Astrocyte of the spinal cord (primary cell): ENCODE measurements around the gene CLN6.
"Not testable (repeated sequence)": the region's sequence is repeated elsewhere in the genome, so short reads cannot be mapped to it uniquely, and the experiment has no call there.

Experiments
- DNase-seq: peaks from one replicate; pipeline ENCODE4 v3.0.0; 2011; ENCODE audit warnings: low read depth, low spot score
- H3K4me3 ChIP-seq: 2 replicates; pipeline ENCODE4 v1.5.1; 2011; ENCODE audit warnings: low read depth, mild to moderate bottlenecking, low read length, moderate library complexity
- in situ Hi-C: cut with HindIII; loops from 2 replicates; pipeline ENCODE4 v1.10.0; 2017; ENCODE audit warnings: low sequenced_read_pairs
- TF ChIP-seq, protein P1 (sequence below): IDR thresholded peaks from 2 replicates; pipeline ENCODE4 v1.5.1; 2012; ENCODE audit warnings: low read depth, mild to moderate bottlenecking, low read length, inconsistent platforms

CLN6 gene

DNA sequence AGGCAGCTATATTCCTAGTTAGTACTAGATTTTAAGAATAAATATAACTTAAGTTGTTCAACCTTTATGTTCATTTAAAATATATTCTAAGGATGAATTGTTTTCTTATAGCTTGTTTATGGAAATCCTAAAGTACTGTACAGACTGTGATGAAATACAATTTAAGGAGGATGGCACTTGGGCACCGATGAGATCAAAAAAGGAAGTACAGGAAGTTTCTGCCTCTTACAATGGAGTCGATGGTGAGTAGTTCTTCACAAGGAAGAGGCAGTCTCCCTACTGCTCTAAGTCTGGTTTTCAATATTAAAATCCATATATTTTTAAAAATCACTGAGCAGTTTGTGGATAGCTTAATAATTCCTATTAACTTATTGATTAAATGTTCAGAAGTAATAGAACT, 54.0 kb downstream of the CLN6 start:
- DNase-seq, result no peak
- H3K4me3 ChIP-seq, result no peak overlapping the region
- TF ChIP-seq, protein P1, sequence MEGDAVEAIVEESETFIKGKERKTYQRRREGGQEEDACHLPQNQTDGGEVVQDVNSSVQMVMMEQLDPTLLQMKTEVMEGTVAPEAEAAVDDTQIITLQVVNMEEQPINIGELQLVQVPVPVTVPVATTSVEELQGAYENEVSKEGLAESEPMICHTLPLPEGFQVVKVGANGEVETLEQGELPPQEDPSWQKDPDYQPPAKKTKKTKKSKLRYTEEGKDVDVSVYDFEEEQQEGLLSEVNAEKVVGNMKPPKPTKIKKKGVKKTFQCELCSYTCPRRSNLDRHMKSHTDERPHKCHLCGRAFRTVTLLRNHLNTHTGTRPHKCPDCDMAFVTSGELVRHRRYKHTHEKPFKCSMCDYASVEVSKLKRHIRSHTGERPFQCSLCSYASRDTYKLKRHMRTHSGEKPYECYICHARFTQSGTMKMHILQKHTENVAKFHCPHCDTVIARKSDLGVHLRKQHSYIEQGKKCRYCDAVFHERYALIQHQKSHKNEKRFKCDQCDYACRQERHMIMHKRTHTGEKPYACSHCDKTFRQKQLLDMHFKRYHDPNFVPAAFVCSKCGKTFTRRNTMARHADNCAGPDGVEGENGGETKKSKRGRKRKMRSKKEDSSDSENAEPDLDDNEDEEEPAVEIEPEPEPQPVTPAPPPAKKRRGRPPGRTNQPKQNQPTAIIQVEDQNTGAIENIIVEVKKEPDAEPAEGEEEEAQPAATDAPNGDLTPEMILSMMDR, result no peak
- in situ Hi-C loops, result no loop called here

DNA sequence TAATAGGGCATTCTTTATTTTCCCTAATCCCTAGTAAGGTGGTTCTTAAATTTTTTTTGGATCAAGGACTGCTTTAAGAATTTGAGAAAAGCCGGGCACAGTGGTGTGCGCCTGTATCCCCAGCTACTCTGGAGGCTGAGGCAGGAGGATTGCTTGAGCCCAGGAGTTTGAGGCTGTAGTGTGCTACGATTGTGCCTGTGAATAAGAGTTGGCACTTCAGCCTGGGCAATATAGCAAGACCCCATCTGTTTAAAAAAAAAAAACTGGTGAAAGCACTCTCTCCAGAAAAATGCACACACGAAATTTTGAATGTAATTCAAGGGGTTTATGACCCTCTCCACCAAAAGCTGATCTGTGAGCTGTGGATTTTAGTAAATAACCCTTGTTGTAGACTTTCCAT, 56.4 kb downstream of the CLN6 start:
- in situ Hi-C loops, result no loop called here
- TF ChIP-seq, protein P1, result no peak
- no peak for DNase-seq
- H3K4me3 ChIP-seq, result no peak overlapping the region

DNA sequence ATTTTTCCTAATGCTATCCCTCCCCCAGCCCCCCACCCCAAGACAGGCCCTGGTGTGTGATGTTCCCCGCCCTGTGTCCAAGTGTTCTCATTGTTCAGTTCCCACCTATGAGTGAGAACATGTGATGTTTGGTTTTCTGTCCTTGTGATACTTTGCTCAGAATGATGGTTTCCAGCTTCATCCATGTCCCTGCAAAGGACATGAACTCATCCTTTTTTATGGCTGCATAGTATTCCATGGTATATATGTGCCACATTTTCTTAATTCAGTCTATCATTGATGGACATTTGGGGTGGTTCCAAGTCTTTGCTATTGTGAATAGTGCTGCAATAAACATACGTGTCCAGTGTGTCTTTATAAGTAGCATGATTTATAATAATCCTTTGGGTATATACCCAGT, 57.5 kb downstream of the CLN6 start:
- DNase-seq, in situ Hi-C loops, H3K4me3 ChIP-seq: not testable (repeated sequence)

DNA sequence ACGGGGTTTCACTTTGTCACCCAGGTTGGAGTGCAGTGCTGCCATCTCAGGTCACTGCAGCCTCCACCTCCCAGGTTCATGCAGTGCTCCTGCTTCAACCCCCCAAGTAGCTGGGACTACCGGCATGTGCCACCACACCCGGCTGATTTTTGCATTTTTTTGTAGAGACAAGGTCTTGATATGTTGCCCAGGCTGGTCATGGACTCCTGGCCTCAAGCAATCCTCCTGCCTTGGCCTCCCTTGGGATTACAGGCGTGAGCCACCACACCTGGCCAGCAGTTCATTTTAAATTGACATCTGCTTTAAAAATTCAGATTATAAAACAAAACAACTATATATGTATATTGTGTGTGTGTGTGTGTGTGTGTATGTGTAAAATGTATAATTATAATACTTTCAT, 62.7 kb downstream of the CLN6 start:
- in situ Hi-C loops, result no loop called here
- TF ChIP-seq, protein P1, result no peak
- DNase-seq, result no peak
- no peak overlapping the region for H3K4me3 ChIP-seq

DNA sequence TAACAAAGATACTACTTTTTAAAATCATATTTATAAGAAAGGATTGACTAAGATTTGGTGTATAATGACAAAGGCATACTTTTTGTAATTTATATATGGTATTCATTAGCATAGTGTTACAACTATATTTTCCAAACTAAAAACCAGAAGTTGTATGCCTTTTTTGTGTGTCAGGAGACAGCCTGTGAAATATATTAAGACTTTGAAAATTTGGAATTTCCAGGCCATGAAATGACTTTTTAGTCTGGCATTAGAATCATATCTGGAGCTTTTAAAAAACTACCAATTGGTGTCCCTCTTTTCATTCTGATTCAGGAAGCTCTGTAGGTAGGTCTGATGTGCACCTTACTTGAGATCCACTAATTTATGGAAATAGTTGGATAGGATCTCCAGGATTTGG, 66.3 kb downstream of the CLN6 start:
- in situ Hi-C loops, result no loop called here
- H3K4me3 ChIP-seq, result no peak overlapping the region
- no peak for DNase-seq
- TF ChIP-seq, protein P1, result no peak

DNA sequence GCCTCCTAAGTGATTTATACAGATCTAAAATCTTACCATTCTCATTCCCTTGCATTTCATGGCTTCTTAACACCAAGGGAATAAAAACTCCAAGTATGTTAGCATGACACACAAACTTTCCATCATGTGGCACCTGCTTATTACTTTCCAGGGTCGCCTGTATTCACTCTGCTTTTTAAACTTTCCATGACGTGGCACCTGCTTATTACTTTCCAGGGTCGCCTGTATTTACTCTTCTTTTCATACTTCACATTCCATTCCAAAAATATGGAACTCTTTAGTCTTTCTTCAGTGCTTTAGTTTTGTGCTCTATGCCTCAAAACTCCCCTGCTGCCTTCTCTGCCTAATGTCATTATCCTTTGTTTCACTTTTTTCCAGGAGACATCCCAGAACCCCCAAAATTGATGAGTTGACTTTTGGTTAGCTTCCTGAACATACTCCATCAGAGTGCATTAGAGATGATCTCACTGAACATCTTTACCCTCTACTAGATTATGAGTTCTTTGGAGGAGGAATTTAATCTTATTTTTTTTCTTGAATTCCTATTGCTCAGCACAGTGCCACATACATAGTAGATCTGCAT, 71.4 kb downstream of the CLN6 start:
- TF ChIP-seq, protein P1, result no peak
- no peak for DNase-seq
- H3K4me3 ChIP-seq, result no peak overlapping the region
- in situ Hi-C loops, result no loop called here

DNA sequence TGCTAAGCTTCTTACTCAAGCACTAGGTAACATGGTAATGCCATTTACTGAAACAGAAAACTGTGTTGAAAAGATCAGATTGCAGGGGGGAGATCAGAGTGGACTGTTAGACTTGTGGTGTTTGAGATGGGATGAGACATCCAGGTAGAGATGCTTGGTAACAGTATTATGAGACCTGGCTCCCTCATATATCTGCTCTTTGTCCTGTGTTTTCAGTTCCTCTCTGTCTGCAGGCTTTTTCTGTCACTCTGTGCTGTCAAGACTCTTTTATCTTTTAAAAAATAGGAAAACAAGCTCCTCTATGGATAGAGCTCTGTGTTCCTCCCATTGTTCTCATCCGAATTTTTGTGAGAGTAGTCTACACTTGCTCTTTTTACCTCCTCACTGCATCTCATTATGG, 72.5 kb downstream of the CLN6 start:
- TF ChIP-seq, protein P1, result no peak
- H3K4me3 ChIP-seq, result no peak overlapping the region
- no peak for DNase-seq
- in situ Hi-C loops, result no loop called here
